Thyroid gland (tissue), 4 donors: ENCODE measurements around the gene BUD31.
"Not testable (repeated sequence)": the region's sequence is repeated elsewhere in the genome, so short reads cannot be mapped to it uniquely, and the experiment has no call there.

Source experiments
- CTCF ChIP-seq, 6 experiments: fragments of 200-600 bp in 3 of 6; fragments of 450-650 bp in 3 of 6; sonication (generic) in 3 of 6; IDR thresholded peaks; one replicate each; pipeline ENCODE4 v1.5.1; 2016 to 2019; ENCODE audit warnings: antibody characterized with exemption in 6 of 6, mild to moderate bottlenecking in 2 of 6, inconsistent platforms in 1 of 6, moderate library complexity in 1 of 6
- POLR2A ChIP-seq, 2 donors: fragments of 450-650 bp; IDR thresholded peaks; one replicate each; pipeline ENCODE4 v1.6.1; 2017; ENCODE audit warnings: antibody characterized with exemption in 2 of 2, mild to moderate bottlenecking in 2 of 2, moderate library complexity in 1 of 2

GRCh38 chr7:99387239-99387635, 21.5 kb upstream of the BUD31 start:
- TF ChIP-seq CTCF, POLR2A (IDR thresholded peaks at IDR 0.05): not testable (repeated sequence)
